Prostate gland (tissue), 2 donors: Measurements from ENCODE around the gene AP1S1. TPM values are rescaled to one million over a fixed set of nuclear protein-coding genes. Genes with fewer than 3 reads are reported as not detected.

Experiments
- DNase-seq: peaks from one replicate; pipeline ENCODE4 v3.0.0-alpha.2; 2019; ENCODE audit warnings: low spot score
- H3K27ac ChIP-seq, 2 donors: fragments of 200-600 bp; sonication (generic); 2 replicates each; pipeline ENCODE4 v1.5.1; 2017 to 2019
- H3K27me3 ChIP-seq: fragments of 200-600 bp; sonication (generic); replicated peaks from 2 replicates; pipeline ENCODE4 v1.5.1; 2019; ENCODE audit not compliant: insufficient read depth
- H3K36me3 ChIP-seq, 2 donors: fragments of 200-600 bp; sonication (generic); 1 replicate in 1 of 2; 2 replicates in 1 of 2; pipeline versions ENCODE4 v1.5.1 to v1.8.1; 2017 to 2019
- H3K4me1 ChIP-seq: fragments of 200-600 bp; sonication (generic); replicated peaks from 2 replicates; pipeline ENCODE4 v1.5.1; 2019
- H3K4me3 ChIP-seq, 2 donors: fragments of 200-600 bp; sonication (generic); 2 replicates each; pipeline ENCODE4 v1.5.1; 2017 to 2019
- H3K9me3 ChIP-seq: fragments of 200-600 bp; sonication (generic); 2 replicates; pipeline ENCODE4 v1.5.1; 2017
- CTCF ChIP-seq, 4 experiments: fragments of 200-600 bp in 2 of 4; fragments of 450-650 bp in 2 of 4; sonication (generic) in 2 of 4; IDR thresholded peaks; 1 replicate in 3 of 4; 2 replicates in 1 of 4; pipeline ENCODE4 v1.5.1; 2016 to 2019; ENCODE audit warnings: antibody characterized with exemption in 4 of 4, mild to moderate bottlenecking in 2 of 4, moderate library complexity in 2 of 4
- POLR2A ChIP-seq: fragments of 450-650 bp; IDR thresholded peaks from one replicate; pipeline ENCODE4 v1.6.1; 2016; ENCODE audit warnings: antibody characterized with exemption, mild to moderate bottlenecking
- POLR2AphosphoS5 ChIP-seq: sonication (generic); formaldehyde crosslinking; IDR thresholded peaks from one replicate; pipeline ENCODE4 v1.6.1; 2017; ENCODE audit warnings: antibody characterized with exemption
- WGBS: methylation state at CpG from one replicate; pipeline ENCODE4 v1.1.5; 2018; 5-methylcytosine and 5-hydroxymethylcytosine counted together
- intact Hi-C: fragments of 100-400 bp; cut with DNase I; formaldehyde crosslinking; loops from one replicate; pipeline ENCODE4 v1.14.2; 2022
- total RNA-seq, 2 donors: library from RNA; depleted of rRNA; stranded (reverse); fragments of >200 nt; gene quantifications; one replicate each; pipeline ENCODE4 v1.1.0, GENCODE V29; 2016

Gene AP1S1
- total RNA-seq, 2 donors from 2014 or later, result 47.2 to 90.0 TPM

DNA sequence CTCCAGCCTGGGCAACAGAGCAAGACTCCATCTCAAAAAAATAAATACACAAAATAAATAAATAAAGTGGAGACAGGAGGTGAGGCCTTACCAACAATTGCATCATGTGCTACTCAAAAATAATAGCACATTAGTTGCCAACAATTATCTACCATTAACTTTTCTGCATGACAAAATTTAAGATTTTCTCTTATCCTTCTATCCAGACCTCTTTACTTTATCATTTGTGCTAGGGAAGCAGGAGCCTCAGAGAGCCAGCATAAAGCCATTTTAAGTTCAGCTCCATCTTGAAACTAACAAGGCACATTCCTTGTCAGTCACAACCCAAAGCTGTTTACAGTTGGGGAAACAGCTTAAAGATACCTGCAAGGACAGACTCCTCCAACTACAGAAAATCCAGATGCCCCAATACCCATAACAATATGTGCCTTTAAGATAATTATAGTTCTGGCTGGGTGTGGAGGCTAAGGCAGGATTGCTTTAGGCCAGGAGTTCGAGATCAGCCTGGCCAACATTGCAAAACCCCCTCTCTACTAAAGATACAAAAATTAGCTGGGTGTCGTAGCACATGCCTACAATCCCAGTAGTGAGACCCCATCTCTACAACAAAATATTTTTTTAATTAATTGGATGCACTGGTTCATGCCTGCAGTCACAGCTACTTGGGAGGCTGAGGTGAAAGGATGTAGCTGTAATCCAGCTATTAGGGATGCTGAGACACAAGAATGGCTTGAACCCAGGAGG lies 2.2 kb upstream of the AP1S1 start:
- WGBS, result 85% methylated on average over 2 of the region's 2 CpGs
- intact Hi-C loops, result no loop called here
- H3K4me3 ChIP-seq, result no peak overlapping the region
- no peaks in the 10 kb centered on the region for H3K9me3 ChIP-seq
- no peak for DNase-seq
- H3K27ac ChIP-seq, result no peak overlapping the region
- H3K36me3 ChIP-seq, result no peaks in the 10 kb centered on the region
- H3K27me3 ChIP-seq, result no peaks in the 10 kb centered on the region
- peaks cover 4% of the 10 kb centered on the region for H3K4me1 ChIP-seq
- TF ChIP-seq CTCF (IDR thresholded peaks at IDR 0.05), result no peak
- TF ChIP-seq POLR2A, result no peak

DNA sequence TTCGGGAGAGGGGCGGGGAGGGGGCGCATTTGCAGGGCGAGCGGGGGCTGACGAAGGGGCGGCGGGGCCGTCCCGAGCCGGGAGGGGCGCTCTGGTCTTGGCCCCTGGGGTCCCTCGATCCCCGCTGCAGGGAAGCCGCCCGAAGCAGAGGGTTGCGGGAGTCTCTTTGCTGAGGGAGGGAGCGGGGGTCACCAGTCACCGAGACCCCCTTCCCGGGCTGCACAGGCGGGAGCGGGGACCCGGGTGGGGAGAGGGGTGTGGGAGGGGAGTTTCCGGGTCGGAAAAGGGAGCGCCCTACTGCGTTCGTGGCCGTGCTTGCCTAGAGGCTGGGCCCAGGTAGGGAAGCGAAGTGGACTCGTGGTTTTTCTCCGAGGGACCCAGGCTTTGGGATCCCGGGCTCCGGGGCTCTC lies 422 bp downstream of the AP1S1 start:
- Histone ChIP-seq H3K27ac (peak overlapping the region; percentile 46 to 65), H3K4me3 (peak overlapping the region; percentile 93 to 98), H3K27me3 (no peaks in the 10 kb centered on the region), H3K36me3 (no peaks in the 10 kb centered on the region), H3K4me1 (peaks cover 4% of the 10 kb centered on the region), H3K9me3 (no peaks in the 10 kb centered on the region)
- no peak for TF ChIP-seq POLR2A
- DNase-seq, result no peak
- intact Hi-C loops, result no loop called here
- 2% methylated on average over 28 of the region's 34 CpGs for WGBS

DNA sequence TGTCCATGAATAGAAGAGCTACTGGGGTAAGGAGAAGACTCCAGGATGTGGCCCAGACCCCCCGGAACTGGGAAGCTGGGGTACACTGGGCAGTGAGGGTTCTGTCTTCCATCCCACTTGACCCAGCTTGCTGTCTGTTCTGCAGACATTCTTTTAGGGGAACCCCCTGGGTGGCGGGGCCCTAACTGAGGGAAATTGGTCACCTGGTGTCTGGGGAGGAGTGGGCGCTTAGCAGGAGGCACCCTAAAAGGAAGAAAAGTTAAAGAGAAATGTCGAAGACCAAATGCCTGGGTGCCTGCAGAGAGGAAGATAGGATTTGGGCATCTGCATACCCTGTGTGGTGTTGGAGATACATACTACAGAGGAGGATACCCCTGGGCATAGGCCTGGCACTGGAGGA lies 1.0 kb downstream of the AP1S1 start:
- Histone ChIP-seq H3K4me1 (peaks cover 4% of the 10 kb centered on the region), H3K27ac (peak overlapping the region in 1 of 2 donors; percentile 46), H3K36me3 (no peaks in the 10 kb centered on the region), H3K9me3 (no peaks in the 10 kb centered on the region), H3K27me3 (no peaks in the 10 kb centered on the region), H3K4me3 (peak overlapping the region; percentile 93 to 98)
- intact Hi-C loops, result no loop called here
- DNase-seq, result no peak
- TF ChIP-seq CTCF (IDR thresholded peaks at IDR 0.05) (no peak), POLR2AphosphoS5 (no peak), POLR2A (no peak)
- WGBS, result 51% methylated on average over 4 of the region's 4 CpGs

DNA sequence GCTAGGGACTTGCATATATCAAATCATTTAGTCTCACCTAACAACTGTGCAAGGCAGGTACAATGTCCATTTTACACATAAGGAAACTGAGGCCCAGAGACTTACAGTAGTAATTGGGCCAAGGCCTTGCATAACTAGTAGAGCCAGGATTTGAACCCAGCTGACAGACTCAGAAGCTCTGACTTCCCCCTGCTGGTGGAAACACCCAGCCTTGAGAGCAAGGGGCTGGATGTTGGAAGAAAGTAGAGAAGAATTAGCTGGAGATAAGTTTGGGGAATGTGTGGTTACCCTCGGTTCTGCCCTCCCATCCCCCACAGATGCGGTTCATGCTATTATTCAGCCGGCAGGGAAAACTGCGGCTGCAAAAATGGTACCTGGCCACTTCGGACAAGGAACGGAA lies 2.0 kb downstream of the AP1S1 start:
- no peak for DNase-seq
- intact Hi-C loops, result no loop called here
- H3K9me3 ChIP-seq, result no peaks in the 10 kb centered on the region
- 87% methylated on average over 6 of the region's 6 CpGs for WGBS
- no peak overlapping the region for H3K4me3 ChIP-seq
- no peaks in the 10 kb centered on the region for H3K27me3 ChIP-seq
- peaks cover 4% of the 10 kb centered on the region for H3K4me1 ChIP-seq
- H3K27ac ChIP-seq, result no peak overlapping the region
- H3K36me3 ChIP-seq, result no peaks in the 10 kb centered on the region
- TF ChIP-seq CTCF (IDR thresholded peaks at IDR 0.05) (no peak), POLR2A (no peak), POLR2AphosphoS5 (no peak)

DNA sequence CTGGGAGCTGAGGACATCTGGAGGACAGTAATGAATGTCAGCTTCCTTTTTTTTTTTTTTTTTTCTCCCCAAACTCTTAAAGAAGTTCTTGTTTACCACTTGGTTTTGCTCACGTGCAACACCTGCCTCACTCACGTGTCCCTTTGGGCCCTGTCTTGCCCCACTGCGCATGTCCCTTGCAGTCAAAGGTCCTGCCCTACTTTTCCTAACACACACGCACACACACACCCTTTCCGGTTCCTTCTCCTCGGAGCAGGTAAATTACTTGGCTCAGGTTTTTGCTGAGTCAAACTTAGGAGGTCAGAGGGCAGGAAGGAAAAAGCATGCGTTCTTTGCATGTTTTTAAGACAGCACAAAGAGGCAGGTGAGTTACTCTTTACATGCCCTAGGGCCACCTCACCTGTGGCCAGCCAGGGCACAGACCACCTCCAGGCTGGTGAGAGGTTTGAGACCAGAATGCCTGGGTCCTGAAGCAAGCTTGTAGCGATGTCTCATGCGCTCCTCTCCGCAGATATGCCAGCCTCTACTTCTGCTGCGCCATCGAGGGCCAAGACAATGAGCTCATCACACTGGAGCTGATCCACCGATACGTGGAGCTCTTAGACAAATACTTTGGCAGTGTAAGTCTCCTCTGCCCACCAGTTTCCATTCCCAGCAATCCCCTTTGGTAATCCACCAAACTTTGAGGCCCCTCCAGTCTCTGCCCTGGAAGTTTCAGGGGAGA lies 2.8 kb downstream of the AP1S1 start:
- WGBS, result 87% methylated on average over 14 of the region's 14 CpGs
- intact Hi-C loops, result no loop called here
- no peaks in the 10 kb centered on the region for H3K27me3 ChIP-seq
- peaks cover 4% of the 10 kb centered on the region for H3K4me1 ChIP-seq
- TF ChIP-seq CTCF (IDR thresholded peaks at IDR 0.05) (no peak), POLR2A (no peak), POLR2AphosphoS5 (no peak)
- no peak overlapping the region for H3K27ac ChIP-seq
- no peaks in the 10 kb centered on the region for H3K9me3 ChIP-seq
- H3K36me3 ChIP-seq, result no peaks in the 10 kb centered on the region
- H3K4me3 ChIP-seq, result no peak overlapping the region
- DNase-seq, result no peak
